Measurements from ENCODE around the gene LCE1D.

Gene LCE1D

GRCh38 chr1:152796421-152796820, at the start of gene LCE1D:
TSS of gene LCE1D (plus strand) at chr1:152796721. CDS start at chr1:152797795, 1,074 bp downstream.
- no peak for DNase-seq (ENCODE audit: low read depth in 2 of 2)

- DNase-seq (ENCODE audit: low read depth in 2 of 2) = no peak
These were observed 48.7 kb upstream of the LCE1D start for GRCh38 chr1:152747831-152748230.

- no peak for DNase-seq (ENCODE audit: low read depth in 2 of 2)
These were observed 44.3 kb upstream of the LCE1D start for GRCh38 chr1:152752225-152752624.

GRCh38 chr1:152753586-152753985, 42.9 kb upstream of the LCE1D start:
- no peak for DNase-seq (ENCODE audit: low read depth in 2 of 2)

GRCh38 chr1:152756872-152757271, 39.6 kb upstream of the LCE1D start:
- DNase-seq (ENCODE audit: low read depth in 2 of 2) = no peak

- no peak for DNase-seq (ENCODE audit: low read depth in 2 of 2)
These were observed 38.8 kb upstream of the LCE1D start, which contains the start of gene KPRP for GRCh38 chr1:152757747-152758146. TSS of gene KPRP (plus strand) at chr1:152758025. CDS start at chr1:152759589, 1,564 bp downstream.

GRCh38 chr1:152758636-152759035, 37.9 kb upstream of the LCE1D start:
- DNase-seq (ENCODE audit: low read depth in 2 of 2) = no peak

- no peak for DNase-seq (ENCODE audit: low read depth in 2 of 2)
These were observed 36.9 kb upstream of the LCE1D start for GRCh38 chr1:152759453-152760173.

- DNase-seq (ENCODE audit: low read depth in 2 of 2) = no peak
These were observed 35.9 kb upstream of the LCE1D start for GRCh38 chr1:152760551-152761190.

GRCh38 chr1:152761609-152762213, 34.8 kb upstream of the LCE1D start:
- no peak for DNase-seq (ENCODE audit: low read depth in 2 of 2)

- DNase-seq (ENCODE audit: low read depth in 2 of 2) = no peak
These were observed 27.5 kb upstream of the LCE1D start for GRCh38 chr1:152768847-152769533.

GRCh38 chr1:152770411-152770810, 26.1 kb upstream of the LCE1D start:
- DNase-seq (ENCODE audit: low read depth in 2 of 2) = no peak

- DNase-seq (ENCODE audit: low read depth in 2 of 2) = no peak
These were observed 21.6 kb upstream of the LCE1D start, which contains the start of gene LCE1F for GRCh38 chr1:152774875-152775274. TSS of gene LCE1F (plus strand) at chr1:152775140. CDS start at chr1:152776372, 1,232 bp downstream.

GRCh38 chr1:152776361-152776760, 20.2 kb upstream of the LCE1D start:
- no peak for DNase-seq (ENCODE audit: low read depth in 2 of 2)

- DNase-seq (ENCODE audit: low read depth in 2 of 2) = no peak
These were observed 18.9 kb upstream of the LCE1D start for GRCh38 chr1:152777510-152778137.

- DNase-seq (ENCODE audit: low read depth in 2 of 2) = no peak
These were observed 13.4 kb upstream of the LCE1D start for GRCh38 chr1:152783095-152783494.

GRCh38 chr1:152786077-152786476, 10.4 kb upstream of the LCE1D start, which contains the start of gene LCE1E:
TSS of gene LCE1E (plus strand) at chr1:152786257. CDS start at chr1:152787300, 1,043 bp downstream.
- DNase-seq (ENCODE audit: low read depth in 2 of 2) = no peak

GRCh38 chr1:152795686-152796085, 835 bp upstream of the LCE1D start:
- DNase-seq (ENCODE audit: low read depth in 2 of 2) = no peak

GRCh38 chr1:152801333-152801732, 4.8 kb downstream of the LCE1D start:
- no peak for DNase-seq (ENCODE audit: low read depth in 2 of 2)

GRCh38 chr1:152806576-152806975, 10.1 kb downstream of the LCE1D start, which contains the start of gene LCE1C:
TSS of gene LCE1C (minus strand) at chr1:152806651. CDS start at chr1:152805478, 1,173 bp downstream.
- no peak for DNase-seq (ENCODE audit: low read depth in 2 of 2)

GRCh38 chr1:152811050-152811449, 14.5 kb downstream of the LCE1D start:
- DNase-seq (ENCODE audit: low read depth in 2 of 2) = no peak
